GM08714 (cell line): ENCODE data around the gene CTNNBL1.
A peak's percentile ranks its signal among the peaks of the same experiment; 100 is the strongest.
"Not testable (repeated sequence)": the region's sequence is repeated elsewhere in the genome, so short reads cannot be mapped to it uniquely, and the experiment has no call there.

Source experiments
- H3K4me3 ChIP-seq: fragments of 200-500 bp; sonication (Bioruptor generic); 2 replicates; pipeline ENCODE4 v1.5.1; 2014; ENCODE audit warnings: mild to moderate bottlenecking, low read length, inconsistent platforms
- ZNF274 ChIP-seq: IDR thresholded peaks from 2 replicates; pipeline ENCODE4 v1.6.1; 2012; ENCODE audit warnings: mild to moderate bottlenecking, low read depth, low read length

CTNNBL1 gene

DNA sequence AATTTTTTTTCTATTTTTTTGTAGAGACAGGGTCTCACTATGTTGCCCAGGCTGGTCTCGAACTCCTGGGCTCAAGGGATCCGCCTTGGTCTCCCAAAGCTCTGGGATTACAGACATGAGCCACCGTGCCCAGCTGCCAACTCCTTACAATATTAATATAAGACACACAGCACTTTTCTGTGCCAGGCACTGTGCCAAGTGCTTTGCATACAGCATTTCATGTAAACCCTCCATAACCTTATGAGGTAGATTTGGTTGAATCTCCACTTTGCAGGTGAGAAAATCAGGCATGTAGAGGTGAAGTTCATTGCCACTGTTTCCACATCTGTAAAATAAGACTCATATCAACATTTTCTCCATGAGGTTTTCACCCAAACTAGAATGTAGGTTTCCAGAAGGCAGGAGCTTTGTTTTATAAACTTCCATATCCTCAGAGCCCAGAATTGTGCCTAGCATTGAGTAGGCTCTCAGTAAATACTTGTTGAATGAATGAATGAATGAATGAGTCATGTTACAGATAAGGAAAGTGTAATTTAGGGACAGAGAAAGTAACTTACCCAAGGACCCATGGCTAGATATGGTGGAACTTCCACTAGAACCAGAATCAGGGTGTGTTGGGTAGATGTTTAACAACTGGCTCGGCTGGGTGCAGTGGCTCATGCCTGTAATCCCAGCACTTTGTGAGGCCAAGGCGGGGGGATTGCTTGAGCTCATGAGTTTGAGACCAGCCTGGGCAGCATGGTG lies 3.0 kb upstream of the CTNNBL1 start:
- TF ChIP-seq ZNF274: no peak
- H3K4me3 ChIP-seq: no peak overlapping the region

DNA sequence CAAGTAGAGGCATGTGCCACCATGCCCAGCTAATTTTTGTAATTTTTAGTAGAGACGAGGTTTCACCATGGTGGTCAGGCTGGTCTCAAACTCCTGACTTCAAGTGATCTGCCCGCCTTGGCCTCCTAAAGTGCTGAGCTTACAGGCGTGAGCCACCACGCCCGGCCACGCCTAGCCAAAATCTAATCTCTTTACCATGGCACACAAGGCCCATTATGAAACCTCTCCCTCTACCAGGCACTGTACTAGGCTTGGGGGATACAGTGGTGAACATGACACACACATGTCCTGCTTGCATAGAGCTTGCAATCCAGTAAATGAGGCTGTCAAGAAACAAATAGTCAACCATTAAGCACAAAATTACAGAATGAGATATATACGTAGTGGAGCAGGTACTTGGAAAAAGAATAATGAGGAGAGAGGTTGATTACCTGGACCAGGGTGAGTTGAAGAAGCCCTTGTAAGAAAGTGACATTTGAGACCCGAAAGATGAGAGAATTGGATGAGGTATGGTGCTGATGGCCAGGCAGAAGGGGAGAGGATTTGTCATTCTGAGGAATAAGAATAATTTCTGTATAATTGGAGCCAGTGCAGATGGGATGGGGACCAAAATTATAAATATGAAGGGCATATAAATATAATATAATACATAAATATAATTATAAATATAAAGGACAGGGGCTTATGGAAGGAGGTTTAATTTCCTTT lies 1.2 kb upstream of the CTNNBL1 start:
- no peak for TF ChIP-seq ZNF274
- H3K4me3 ChIP-seq: no peak overlapping the region

DNA sequence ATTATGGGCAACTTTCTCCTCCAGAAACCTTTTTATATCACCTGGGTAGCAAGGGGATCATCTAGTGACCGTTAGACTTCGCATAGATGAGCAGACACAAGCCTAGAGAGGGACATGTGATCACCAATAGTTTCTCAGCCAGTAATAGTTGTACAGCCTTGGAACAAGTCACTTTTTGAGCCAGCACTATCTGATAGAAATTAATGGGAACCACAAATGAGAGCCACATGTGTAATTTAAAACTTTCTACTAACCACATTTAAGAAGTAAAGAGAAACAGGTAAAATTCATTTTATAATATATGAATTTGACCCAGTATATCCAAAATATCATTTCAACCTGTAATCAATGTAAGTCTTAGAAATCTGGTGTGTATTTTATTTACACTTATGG lies 592 bp upstream of the CTNNBL1 start:
- TF ChIP-seq ZNF274: no peak
- peak overlapping the region; percentile 73 for H3K4me3 ChIP-seq

DNA sequence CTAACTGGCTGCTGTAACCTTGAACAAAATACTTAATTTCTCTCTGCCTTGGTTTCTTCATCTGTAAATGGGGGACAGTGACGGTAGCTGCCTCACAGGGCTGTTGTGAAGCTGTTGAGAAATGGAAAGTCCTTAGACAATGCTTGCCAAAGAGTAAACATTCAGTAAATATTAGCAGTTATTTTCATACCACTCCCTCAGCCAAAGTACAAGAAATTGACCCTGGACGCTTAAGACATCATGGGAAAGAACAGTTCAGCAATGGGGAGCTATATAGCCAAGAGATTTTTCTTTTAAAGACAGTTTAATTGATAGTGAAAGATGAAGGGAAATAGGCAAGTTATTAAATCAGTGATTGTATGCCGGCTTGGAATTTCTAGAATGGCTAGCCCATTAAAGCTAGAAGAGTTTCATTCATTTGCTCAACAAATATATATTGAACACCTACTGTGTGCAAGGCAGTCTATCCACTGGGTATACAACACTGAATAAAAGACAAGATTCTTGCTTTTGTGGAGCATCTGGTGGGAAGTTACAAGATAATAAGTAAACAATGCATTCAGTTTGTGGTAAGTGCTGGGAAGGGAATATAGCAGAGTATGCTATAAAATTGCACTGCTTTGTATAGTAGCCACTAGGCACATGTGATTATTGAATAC lies 2.0 kb downstream of the CTNNBL1 start:
- no peak overlapping the region for H3K4me3 ChIP-seq
- TF ChIP-seq ZNF274: no peak

DNA sequence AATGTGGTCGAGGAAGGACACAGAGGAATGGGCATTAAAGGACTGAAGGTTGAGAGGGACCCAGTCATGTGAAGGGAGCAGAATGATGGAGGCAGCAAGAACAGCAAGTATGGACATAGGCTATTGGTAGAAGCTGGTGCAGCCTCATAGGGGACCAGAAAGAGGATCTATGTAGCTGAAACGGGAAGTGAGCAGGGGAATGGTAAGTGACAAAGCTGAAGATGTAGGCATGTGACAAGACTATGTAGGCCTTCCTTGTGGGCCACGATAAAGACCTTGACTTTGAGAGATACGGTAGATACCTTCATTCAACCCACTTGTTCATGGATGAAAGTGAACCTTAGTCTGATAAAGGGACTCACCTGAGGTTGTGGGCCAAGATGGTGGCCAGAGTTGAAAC lies 3.5 kb downstream of the CTNNBL1 start:
- no peak overlapping the region for H3K4me3 ChIP-seq
- TF ChIP-seq ZNF274: no peak

DNA sequence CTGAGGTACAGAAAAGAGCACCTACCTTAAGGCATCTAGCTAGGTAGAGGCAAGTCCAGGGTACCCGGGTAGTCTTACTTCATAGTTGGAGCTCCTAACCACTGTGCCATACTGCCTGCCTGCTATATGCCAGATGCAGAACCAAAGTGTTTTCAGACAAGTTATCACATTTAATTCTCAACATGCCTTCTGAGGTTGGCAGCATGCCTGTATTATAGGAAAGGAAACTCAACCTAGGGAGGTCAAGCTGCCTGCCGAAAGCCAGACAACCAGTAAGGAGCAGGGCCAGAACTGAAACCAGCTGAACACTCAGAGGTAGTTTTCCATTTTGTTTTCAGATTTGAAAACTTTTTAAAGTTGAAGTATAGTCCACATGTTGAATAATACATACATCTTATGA lies 5.4 kb downstream of the CTNNBL1 start:
- TF ChIP-seq ZNF274: no peak
- H3K4me3 ChIP-seq: no peak overlapping the region

DNA sequence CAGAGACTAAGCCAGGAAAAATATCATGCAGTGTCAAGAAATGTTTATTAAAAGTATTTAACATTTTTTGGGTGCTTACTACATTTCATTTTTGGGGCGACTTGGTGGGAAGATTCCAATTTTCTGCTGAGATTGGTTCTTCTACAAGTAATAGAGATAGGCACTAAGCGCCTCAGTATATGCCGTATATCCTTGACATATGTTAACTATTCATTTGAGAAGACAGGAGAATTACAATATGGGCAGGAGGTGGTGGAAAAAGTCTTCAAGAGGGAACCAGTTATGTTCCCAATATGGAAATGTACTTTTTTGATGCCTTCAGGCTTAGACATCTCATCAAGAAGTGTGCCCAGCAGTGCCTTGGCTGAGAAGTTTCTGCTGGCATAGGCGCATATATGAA lies 6.5 kb downstream of the CTNNBL1 start:
- no peak for TF ChIP-seq ZNF274
- H3K4me3 ChIP-seq: no peak overlapping the region

DNA sequence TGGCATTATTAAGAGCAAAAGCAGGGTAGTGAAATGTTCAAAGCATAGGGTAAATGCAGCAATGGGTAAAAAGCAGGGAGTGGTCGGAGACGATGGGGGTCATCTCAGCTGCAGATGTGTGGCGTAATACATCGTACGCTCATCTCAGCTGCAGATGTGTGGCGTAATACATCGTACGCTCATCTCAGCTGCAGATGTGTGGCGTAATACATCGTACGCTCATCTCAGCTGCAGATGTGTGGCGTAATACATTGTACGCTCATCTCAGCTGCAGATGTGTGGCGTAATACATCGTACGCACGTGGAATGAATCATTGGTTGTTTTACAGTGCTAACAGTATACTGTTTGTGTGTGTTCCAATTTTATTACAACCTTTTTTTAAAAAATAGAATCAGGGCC lies 7.8 kb downstream of the CTNNBL1 start:
- not testable (repeated sequence) for H3K4me3 ChIP-seq

DNA sequence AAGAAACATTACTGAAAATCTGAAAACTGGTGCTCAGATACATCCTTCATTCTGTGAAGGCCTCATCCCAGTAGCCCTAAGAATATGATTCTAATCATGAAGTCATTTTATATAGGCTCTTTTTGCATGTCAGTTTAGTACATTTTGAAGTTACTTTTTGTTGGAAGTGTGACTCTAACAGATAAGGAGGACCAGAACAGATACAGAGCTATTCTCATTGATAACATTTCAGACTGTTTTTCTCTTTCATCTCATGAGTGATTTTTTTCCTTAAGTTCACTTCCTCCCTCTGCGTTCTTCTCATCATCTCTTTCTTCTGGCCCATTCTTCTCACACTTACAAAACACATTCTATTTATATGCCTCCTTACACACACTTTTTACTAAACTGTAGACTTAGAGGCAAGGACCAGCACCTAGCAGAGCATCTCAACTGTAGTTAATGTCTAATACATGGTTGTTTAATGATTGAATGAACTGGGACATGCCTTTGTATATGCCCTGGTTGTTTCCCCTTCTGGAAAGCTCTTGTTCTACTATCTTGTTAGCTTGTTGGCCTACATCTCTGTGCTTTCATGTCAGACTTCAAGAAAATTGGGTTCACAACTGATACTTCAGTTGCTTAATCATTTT lies 8.7 kb downstream of the CTNNBL1 start:
- TF ChIP-seq ZNF274: no peak

DNA sequence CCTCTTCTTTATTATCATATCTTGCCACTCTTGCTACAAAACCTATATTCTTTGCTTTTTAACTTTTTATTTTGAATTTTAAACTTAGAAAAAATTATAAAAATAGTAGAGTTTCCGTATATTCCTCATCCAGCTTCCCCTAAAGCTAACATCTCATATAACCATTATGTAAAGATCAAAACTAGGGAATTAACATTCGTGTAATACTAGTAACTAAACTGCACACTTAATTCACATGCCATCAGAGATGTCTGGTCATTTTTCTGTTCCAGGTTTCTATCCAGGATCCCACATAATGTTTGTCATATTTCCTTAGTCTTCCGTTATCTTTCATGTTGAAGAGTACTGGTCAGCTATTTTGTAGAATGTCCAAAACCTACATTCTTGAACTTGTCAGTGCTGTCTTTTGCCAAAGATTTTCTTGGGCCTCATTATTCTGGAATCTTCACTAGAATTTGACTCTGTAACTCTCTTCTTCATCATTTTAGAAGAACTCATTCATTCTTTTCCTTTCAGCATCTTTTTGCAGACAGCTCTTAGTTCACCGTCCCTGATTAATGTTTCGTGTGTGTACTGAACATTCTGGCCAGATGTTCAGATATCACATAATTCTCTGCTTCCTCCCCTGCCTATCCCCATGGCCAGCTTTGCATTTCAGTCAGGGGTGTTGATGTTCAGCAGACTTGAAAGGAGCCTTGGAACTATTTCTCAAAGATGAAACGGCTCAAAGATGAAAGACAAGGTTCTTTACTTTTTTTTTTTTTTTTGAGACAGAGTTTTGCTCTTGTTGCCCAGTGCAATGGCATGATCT lies 9.4 kb downstream of the CTNNBL1 start:
- no peak for TF ChIP-seq ZNF274
- no peak overlapping the region for H3K4me3 ChIP-seq

More for the DNA sequence above, 8.7 kb downstream of the CTNNBL1 start:
- no peak overlapping the region for H3K4me3 ChIP-seq

DNA sequence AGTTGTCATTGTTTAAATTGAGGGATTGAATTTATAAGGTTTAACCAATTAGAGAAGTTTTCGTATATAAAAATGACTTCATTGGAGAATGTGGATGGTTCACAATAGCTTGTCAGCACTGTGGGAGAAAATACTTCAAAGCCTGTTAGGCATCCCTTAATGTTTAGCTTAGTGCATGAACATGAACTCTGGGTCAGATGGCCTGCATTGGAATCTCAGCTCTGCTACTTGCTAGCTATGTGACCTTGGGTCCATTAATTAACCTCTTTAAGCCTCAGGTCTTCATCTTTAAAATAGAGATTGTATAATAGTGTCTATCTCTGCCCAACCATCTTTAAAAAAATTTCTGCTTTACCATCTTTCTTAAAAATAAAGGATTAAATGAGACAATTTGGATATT lies 11.1 kb downstream of the CTNNBL1 start:
- no peak for TF ChIP-seq ZNF274

DNA sequence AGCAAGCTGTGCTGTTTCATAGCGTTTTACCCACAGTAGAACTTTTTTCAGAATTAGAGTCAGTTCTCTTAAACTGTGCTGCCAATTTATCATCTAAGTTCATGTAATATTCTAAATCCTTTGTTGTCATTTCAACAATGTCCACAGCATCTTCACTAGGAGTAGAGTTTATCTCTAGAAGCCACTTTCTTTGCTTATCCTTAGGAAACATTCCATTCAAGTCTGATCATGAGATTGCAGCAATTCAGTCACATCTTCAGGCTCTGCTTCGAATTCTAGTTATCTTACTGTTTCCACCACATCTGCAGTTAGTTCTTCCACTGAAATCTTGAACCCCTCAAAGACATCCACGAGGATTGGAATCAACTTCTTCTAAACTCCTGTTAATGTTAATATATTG lies 12.5 kb downstream of the CTNNBL1 start:
- no peak overlapping the region for H3K4me3 ChIP-seq
- no peak for TF ChIP-seq ZNF274

More for the DNA sequence above, 11.1 kb downstream of the CTNNBL1 start:
- H3K4me3 ChIP-seq: no peak overlapping the region

DNA sequence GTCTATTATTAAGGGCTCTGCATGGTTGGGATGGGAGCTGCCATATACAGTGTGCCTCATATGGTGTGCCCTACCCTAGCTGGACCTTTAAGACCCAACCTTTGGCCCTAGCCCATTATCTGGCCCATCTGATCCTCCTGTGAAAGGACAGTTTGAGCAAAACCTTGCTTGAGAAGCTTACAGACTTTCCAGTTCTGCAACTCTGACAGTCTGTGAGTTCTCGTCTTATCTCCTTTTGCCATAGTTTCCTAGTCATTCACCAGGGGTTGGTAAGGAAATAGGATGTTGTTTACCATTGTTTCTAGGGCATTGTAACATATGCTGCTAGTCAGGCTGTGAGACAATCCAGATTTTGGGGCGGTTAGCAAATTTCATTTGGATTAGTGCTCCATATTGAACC lies 17.2 kb downstream of the CTNNBL1 start:
- no peak overlapping the region for H3K4me3 ChIP-seq
- TF ChIP-seq ZNF274: no peak
